Measurements from ENCODE around the gene HCFC1R1.
A peak's percentile ranks its signal among the peaks of the same experiment; 100 is the strongest.

The HCFC1R1 gene

GRCh38 chr16:3022208-3022683 lies 1.5 kb downstream of the HCFC1R1 start:
- H3K27me3 ChIP-seq (replicated peaks; ENCODE audit: control insufficient read depth, insufficient read depth, low read length): no peaks in the 10 kb centered on the region
- H3K4me3 ChIP-seq (replicated peaks; ENCODE audit: low read depth, low read length): no peak overlapping the region
- no peak for TF ChIP-seq CTCF (IDR thresholded peaks at IDR 0.05; ENCODE audit: insufficient read depth, low read length, poor library complexity, severe bottlenecking)
- DNase-seq (ENCODE audit: extremely low read depth, insufficient read length): no peak
- peaks cover 14% of the 10 kb centered on the region for H3K36me3 ChIP-seq (ENCODE audit: control insufficient read depth, insufficient read depth, low read length)

GRCh38 chr16:3021449-3022207 lies 2.1 kb downstream of the HCFC1R1 start:
- peak; percentile 79 for DNase-seq (ENCODE audit: extremely low read depth, insufficient read length)
- peaks cover 8% of the 10 kb centered on the region for H3K36me3 ChIP-seq (ENCODE audit: control insufficient read depth, insufficient read depth, low read length)
- peak; percentile 50 for TF ChIP-seq CTCF (IDR thresholded peaks at IDR 0.05; ENCODE audit: insufficient read depth, low read length, poor library complexity, severe bottlenecking)
- H3K4me3 ChIP-seq (replicated peaks; ENCODE audit: low read depth, low read length): peak overlapping the region; percentile 56
- no peaks in the 10 kb centered on the region; the same call in 1 of the 2 replicates for H3K27me3 ChIP-seq (replicated peaks; ENCODE audit: control insufficient read depth, insufficient read depth, low read length)

GRCh38 chr16:3020604-3021448 lies 2.9 kb downstream of the HCFC1R1 start:
- Histone ChIP-seq H3K27me3 (replicated peaks; ENCODE audit: control insufficient read depth, insufficient read depth, low read length) (no peaks in the 10 kb centered on the region; the same call in 1 of the 2 replicates), H3K4me3 (replicated peaks; ENCODE audit: low read depth, low read length) (peak overlapping the region; percentile 56), H3K36me3 (ENCODE audit: control insufficient read depth, insufficient read depth, low read length) (no peaks in the 10 kb centered on the region; the same call in none of the 2 replicates)
- no peak for TF ChIP-seq CTCF (IDR thresholded peaks at IDR 0.05; ENCODE audit: insufficient read depth, low read length, poor library complexity, severe bottlenecking)
- no peak for DNase-seq (ENCODE audit: extremely low read depth, insufficient read length)

- H3K27me3 ChIP-seq (replicated peaks; ENCODE audit: control insufficient read depth, insufficient read depth, low read length): no peaks in the 10 kb centered on the region; the same call in 1 of the 2 replicates
- H3K36me3 ChIP-seq (ENCODE audit: control insufficient read depth, insufficient read depth, low read length): no peaks in the 10 kb centered on the region
- peak within 1 kb of the TSS; percentile 58 for H3K4me3 ChIP-seq (replicated peaks; ENCODE audit: low read depth, low read length)
- no peak for TF ChIP-seq CTCF (IDR thresholded peaks at IDR 0.05; ENCODE audit: insufficient read depth, low read length, poor library complexity, severe bottlenecking)
- peak; percentile 84 for DNase-seq (ENCODE audit: extremely low read depth, insufficient read length)
Observed at GRCh38 chr16:3020247-3020603, 3.5 kb downstream of the HCFC1R1 start, which contains the start of gene TNFRSF12A. Gene TNFRSF12A (plus strand): TSS chr16:3020368. CDS start chr16:3020398, 30 bp downstream.

- Histone ChIP-seq H3K4me3 (replicated peaks; ENCODE audit: low read depth, low read length) (peak overlapping the region; percentile 58), H3K36me3 (ENCODE audit: control insufficient read depth, insufficient read depth, low read length) (no peaks in the 10 kb centered on the region), H3K27me3 (replicated peaks; ENCODE audit: control insufficient read depth, insufficient read depth, low read length) (no peaks in the 10 kb centered on the region; the same call in 1 of the 2 replicates)
- no peak for TF ChIP-seq CTCF (IDR thresholded peaks at IDR 0.05; ENCODE audit: insufficient read depth, low read length, poor library complexity, severe bottlenecking)
- no peak for DNase-seq (ENCODE audit: extremely low read depth, insufficient read length)
Observed at GRCh38 chr16:3019594-3020246, 4.0 kb downstream of the HCFC1R1 start.
